HG02885 (cell line): ENCODE data around the gene UHRF2.

Source experiments
- ATAC-seq: cut with Tn5 transposase; IDR thresholded peaks from one replicate; pipeline ENCODE4 v1.9.1; 2021; ENCODE audit warnings: mild to moderate bottlenecking; ENCODE audit not compliant: unreplicated experiment, poor library complexity

Gene UHRF2

DNA sequence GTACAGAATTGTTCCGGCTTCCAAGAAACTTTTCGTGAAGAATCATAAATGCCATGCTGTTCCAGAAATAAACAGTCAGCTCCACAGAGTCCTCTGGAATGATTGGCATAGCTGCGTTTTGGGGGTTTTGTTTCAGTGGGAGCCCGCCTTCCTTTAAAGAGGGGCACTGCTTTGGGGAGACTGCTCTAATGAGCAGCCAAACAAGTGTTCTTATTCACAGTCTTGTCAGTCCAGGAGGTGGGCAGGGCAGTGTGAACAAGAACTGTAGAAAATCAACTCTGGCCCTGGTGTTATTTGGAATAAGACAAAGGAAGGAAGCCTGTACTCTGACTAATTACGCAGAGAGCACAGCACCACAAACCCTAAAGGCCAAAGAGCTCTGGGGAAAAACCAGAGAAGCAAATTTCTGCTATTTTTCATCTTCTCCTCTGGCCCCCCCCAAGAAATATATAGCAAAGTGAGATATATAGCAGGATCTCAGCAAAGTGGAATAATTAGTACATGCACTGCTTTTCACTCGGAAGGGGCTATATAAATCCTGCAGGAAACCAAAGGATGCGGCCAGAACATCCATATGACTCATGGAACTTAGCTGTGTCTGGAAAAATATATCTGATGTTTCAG, 139.6 kb downstream of the UHRF2 start:
- ATAC-seq: no peak

DNA sequence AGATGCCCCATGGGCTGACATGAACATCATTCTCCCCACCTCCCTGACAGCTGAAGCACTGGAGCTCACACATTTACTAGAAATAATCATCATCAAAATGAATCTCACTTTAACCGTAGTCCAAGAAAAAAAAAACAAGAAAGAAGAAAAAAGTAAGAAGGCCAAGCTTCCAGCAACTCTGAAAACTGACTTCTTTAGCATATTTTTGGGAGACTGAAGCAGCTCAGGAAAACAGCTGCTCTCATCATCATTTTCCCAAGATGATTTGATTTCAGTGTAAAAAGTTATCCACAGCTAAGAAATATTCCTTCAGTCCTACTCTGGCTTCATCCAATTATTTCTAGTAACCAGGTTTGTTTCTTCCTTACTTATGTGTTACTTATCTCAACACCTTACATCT, 140.9 kb downstream of the UHRF2 start:
- ATAC-seq: no peak
